Measurements from ENCODE around the gene EHF.

EHF gene

GRCh38 chr11:34627197-34627596 is 6.3 kb downstream of the EHF start:
- DNase-seq = no peak

GRCh38 chr11:34629711-34630110 is 8.8 kb downstream of the EHF start:
- no peak for DNase-seq

- DNase-seq = no peak
These were observed 9.7 kb downstream of the EHF start for GRCh38 chr11:34630544-34630943.

- no peak for DNase-seq
These were observed 10.4 kb downstream of the EHF start for GRCh38 chr11:34631297-34631696.

GRCh38 chr11:34631737-34632104 is 10.8 kb downstream of the EHF start:
- no peak for DNase-seq

GRCh38 chr11:34632105-34632791 is 11.4 kb downstream of the EHF start:
- no peak for DNase-seq

- DNase-seq = no peak
These were observed 12.7 kb downstream of the EHF start for GRCh38 chr11:34633640-34633989.

GRCh38 chr11:34633990-34634693 is 13.2 kb downstream of the EHF start:
- DNase-seq = peak; percentile 10

- DNase-seq = no peak
These were observed 13.8 kb downstream of the EHF start for GRCh38 chr11:34634694-34635062.

- no peak for DNase-seq
These were observed 15.2 kb downstream of the EHF start for GRCh38 chr11:34636127-34636526.

GRCh38 chr11:34637303-34637702 is 16.4 kb downstream of the EHF start:
- DNase-seq = no peak

- no peak for DNase-seq
These were observed 18.0 kb downstream of the EHF start for GRCh38 chr11:34638897-34639296.

- no peak for DNase-seq
These were observed 18.7 kb downstream of the EHF start for GRCh38 chr11:34639545-34639944.

- DNase-seq = peak; percentile 27
These were observed 19.4 kb downstream of the EHF start for GRCh38 chr11:34640050-34640923.

GRCh38 chr11:34640924-34641275 is 20.0 kb downstream of the EHF start:
- no peak for DNase-seq

GRCh38 chr11:34641456-34641855 is 20.6 kb downstream of the EHF start:
- no peak for DNase-seq

- DNase-seq = no peak
These were observed 21.2 kb downstream of the EHF start for GRCh38 chr11:34642001-34642554.

GRCh38 chr11:34642873-34643272 is 22.0 kb downstream of the EHF start:
- no peak for DNase-seq

GRCh38 chr11:34643311-34643710 is 22.4 kb downstream of the EHF start:
- DNase-seq = no peak

GRCh38 chr11:34643846-34644245 is 23.0 kb downstream of the EHF start:
- DNase-seq = no peak

- DNase-seq = no peak
These were observed 23.9 kb downstream of the EHF start for GRCh38 chr11:34644669-34645406.

GRCh38 chr11:34646431-34646830 is 25.5 kb downstream of the EHF start:
- no peak for DNase-seq

GRCh38 chr11:34647131-34647530 is 26.2 kb downstream of the EHF start:
- no peak for DNase-seq

All from RPMI8226 (cell line).